GM06990 (cell line): ENCODE measurements around the gene STAB2.

ENCODE experiments used
- DNase-seq: peaks from one replicate; pipeline ENCODE4 v3.0.0-alpha.2; 2011; ENCODE audit not compliant: insufficient read length; ENCODE audit errors: extremely low read depth
- H3K27me3 ChIP-seq: replicated peaks from 2 replicates; pipeline ENCODE4 v1.6.0; 2011; ENCODE audit warnings: low read length; ENCODE audit not compliant: control insufficient read depth, insufficient read depth
- H3K36me3 ChIP-seq: 2 replicates; pipeline ENCODE4 v1.5.1; 2011; ENCODE audit warnings: low read length; ENCODE audit not compliant: control insufficient read depth, insufficient read depth
- H3K4me3 ChIP-seq: replicated peaks from 2 replicates; pipeline ENCODE4 v1.5.1; 2011; ENCODE audit warnings: low read depth, mild to moderate bottlenecking, control low read depth, low read length
- TF ChIP-seq, protein P1 (sequence below): IDR thresholded peaks from 2 replicates; pipeline ENCODE4 v1.5.1; 2011; ENCODE audit warnings: low read length, control low read depth, mild to moderate bottlenecking, inconsistent platforms; ENCODE audit not compliant: insufficient read depth, poor library complexity, severe bottlenecking

STAB2 gene

DNA sequence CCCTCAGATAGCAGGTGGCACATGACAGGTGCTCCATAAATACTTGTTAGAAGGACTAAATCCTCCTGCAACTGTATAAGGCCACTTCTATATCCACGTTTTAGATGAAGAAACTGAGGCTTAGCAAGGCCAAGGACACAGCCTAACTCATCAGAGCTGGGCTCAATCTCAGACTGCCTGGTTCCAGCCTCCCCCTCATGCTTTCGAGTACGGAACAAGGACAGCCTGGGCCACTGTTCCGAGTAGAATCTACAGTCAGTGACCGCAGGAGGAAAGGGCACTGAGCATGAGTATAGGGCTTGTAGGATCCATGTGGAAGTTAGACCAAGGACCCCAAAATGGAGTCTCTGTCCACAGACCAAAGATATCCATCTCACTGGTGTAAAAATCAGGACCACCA, 169.4 kb downstream of the STAB2 start:
- no peaks in the 10 kb centered on the region; the same call in 1 of the 2 replicates for H3K27me3 ChIP-seq
- no peak for DNase-seq
- H3K4me3 ChIP-seq: no peak overlapping the region
- H3K36me3 ChIP-seq: no peaks in the 10 kb centered on the region
- TF ChIP-seq, protein P1, sequence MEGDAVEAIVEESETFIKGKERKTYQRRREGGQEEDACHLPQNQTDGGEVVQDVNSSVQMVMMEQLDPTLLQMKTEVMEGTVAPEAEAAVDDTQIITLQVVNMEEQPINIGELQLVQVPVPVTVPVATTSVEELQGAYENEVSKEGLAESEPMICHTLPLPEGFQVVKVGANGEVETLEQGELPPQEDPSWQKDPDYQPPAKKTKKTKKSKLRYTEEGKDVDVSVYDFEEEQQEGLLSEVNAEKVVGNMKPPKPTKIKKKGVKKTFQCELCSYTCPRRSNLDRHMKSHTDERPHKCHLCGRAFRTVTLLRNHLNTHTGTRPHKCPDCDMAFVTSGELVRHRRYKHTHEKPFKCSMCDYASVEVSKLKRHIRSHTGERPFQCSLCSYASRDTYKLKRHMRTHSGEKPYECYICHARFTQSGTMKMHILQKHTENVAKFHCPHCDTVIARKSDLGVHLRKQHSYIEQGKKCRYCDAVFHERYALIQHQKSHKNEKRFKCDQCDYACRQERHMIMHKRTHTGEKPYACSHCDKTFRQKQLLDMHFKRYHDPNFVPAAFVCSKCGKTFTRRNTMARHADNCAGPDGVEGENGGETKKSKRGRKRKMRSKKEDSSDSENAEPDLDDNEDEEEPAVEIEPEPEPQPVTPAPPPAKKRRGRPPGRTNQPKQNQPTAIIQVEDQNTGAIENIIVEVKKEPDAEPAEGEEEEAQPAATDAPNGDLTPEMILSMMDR: no peak

DNA sequence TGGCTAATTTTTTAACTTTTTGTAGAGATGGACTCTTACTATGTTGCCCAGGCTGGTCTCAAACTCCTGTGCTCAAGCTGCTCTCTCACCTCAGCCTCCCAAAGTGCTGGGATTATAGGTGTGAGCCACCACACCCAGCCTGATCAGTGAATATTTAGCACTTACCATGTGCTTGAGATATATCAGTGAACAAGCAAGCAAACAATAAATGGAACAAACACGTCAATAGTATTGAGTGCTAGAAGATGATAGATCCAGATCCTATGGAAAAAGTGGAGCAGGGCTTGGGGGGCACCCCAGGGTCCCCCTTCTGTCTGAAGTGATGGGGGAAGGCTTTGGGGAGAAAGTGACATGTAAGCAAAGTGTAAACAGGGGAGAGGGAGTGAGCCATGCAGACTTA, 170.2 kb downstream of the STAB2 start:
- H3K4me3 ChIP-seq: no peak overlapping the region
- H3K27me3 ChIP-seq: no peaks in the 10 kb centered on the region; the same call in 1 of the 2 replicates
- H3K36me3 ChIP-seq: no peaks in the 10 kb centered on the region
- no peak for DNase-seq
- TF ChIP-seq, protein P1: no peak

DNA sequence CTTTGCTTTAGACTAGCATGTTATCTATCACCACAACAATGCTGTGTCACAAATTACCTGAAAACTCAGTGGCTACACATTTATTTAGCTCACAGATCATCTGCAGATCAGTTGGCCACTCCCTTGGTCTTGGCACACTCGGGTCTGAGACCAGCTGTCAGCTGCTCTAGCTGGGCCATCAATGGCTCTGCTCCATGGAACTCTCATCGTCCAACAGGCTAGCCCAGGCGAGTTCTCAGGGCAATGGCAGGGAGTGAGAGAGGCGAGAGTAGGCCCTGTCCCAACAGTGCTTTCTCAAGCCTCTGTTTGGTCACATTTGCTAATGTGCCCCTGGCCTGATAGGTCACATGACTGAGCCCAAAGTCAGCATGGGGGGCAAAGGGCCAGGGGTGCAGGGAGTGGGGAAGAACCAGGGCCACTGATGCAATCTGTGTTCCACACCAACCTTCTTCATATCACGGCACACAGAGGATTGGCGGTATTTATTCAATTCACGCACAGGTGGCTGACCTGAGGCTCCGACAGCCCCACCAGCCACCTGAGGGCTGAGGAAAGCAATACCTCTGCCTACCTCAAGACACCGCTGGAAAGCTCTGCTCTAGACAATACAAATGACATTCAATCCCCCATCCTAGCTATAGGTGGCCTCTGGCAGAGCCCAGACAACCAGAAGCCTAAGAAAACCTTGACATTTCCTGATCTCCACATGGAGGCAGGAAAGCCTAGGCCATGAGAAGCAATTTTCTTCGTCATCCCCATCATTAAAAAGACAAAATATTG, 171.4 kb downstream of the STAB2 start:
- TF ChIP-seq, protein P1: no peak
- Histone ChIP-seq H3K27me3 (no peaks in the 10 kb centered on the region; the same call in 1 of the 2 replicates), H3K36me3 (no peaks in the 10 kb centered on the region), H3K4me3 (no peak overlapping the region)
- DNase-seq: no peak

DNA sequence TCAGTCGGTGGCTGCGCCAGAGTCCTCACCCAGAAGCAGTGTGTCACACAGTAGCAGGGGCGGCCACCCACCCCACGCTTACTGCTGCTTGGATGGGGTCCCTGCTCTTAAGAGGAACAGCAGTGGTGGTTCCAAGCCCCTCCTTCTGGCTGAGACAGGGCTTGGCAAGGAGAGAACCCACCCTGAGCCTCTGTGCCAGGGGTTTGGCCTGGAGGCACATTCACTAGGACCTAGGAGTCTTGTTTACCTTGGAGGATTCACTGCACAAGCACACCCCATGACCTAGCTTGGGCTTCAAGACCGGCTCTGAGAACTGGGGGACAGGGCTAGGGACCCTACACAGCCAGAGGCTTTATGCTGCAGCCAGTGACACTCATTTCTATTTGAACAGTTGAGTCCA, 175.4 kb downstream of the STAB2 start:
- no peaks in the 10 kb centered on the region for H3K27me3 ChIP-seq
- no peak for DNase-seq
- H3K36me3 ChIP-seq: no peaks in the 10 kb centered on the region
- TF ChIP-seq, protein P1: no peak
- H3K4me3 ChIP-seq: no peak overlapping the region

DNA sequence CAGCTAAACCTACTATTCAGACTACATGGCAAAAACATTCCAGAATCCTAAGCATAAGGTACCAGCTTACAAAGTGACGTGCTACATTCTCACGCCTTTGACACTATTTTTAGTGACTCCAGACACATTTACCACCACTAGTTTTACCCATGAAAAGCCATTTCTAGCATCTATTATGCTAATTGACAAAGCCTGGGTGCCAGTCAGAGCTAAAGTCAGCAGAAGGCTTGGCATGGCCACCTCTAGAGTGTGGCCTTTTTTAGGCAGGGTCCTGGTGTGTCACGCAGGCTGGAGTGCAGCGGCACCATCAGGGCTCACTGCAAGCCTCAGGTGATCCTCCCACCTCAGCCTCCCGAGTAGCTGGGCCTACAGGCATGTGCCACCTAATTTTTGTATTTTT, 178.2 kb downstream of the STAB2 start:
- H3K27me3 ChIP-seq: no peaks in the 10 kb centered on the region
- TF ChIP-seq, protein P1: no peak
- no peak for DNase-seq
- no peak overlapping the region for H3K4me3 ChIP-seq
- H3K36me3 ChIP-seq: no peaks in the 10 kb centered on the region

DNA sequence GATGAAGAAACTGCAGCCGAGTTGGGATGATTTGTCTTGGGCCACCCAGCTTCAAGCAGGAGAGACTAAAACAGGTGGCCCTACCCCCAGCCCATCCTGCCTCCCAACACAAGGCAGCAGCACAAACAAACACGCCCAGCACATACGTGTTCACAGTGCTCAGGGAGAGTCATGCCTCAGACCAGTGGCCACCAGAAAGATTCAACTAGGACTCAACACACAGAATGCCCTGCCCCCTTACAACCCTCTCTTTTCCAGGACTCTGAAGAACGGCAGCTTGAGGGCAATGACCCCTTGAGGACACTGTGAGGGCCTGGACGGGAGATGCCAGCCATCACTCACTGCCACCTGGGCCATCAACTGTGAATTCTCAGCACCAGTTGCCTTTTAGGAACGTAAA, 179.0 kb downstream of the STAB2 start:
- TF ChIP-seq, protein P1: no peak
- Histone ChIP-seq H3K27me3 (no peaks in the 10 kb centered on the region), H3K4me3 (no peak overlapping the region), H3K36me3 (no peaks in the 10 kb centered on the region)
- no peak for DNase-seq
